Measurements from ENCODE around the gene HTR3A. TPM values are rescaled to one million over a fixed set of nuclear protein-coding genes. Genes with fewer than 3 reads are reported as not detected.
"Not testable (repeated sequence)": the region's sequence is repeated elsewhere in the genome, so short reads cannot be mapped to it uniquely, and the experiment has no call there.

HTR3A gene
- total RNA-seq, 2 donors from 2014 or later, result not detected

DNA sequence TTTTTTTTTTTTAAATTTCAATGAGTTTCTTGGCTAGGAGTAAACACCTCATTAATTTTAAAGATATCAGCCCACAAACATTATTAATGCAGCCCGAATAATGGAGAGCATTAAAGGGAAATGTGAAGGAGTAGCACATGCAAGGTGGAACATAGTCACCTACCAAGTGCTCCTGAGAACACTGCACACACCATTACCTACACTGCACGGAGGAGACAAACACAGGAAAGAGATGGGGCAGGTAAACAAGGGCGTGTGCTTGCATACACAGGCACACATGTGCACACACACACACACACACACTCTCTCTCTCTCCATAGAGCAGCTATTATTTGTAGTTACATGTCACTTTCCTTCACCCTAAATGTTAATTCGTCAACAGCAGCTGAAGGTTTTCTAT lies 40.1 kb upstream of the HTR3A start:
- H3K4me3 ChIP-seq, result no peak overlapping the region
- DNase-seq (ENCODE audit: low spot score), result no peak
- intact Hi-C loops (cut with DNase I), result no loop called here
- TF ChIP-seq, protein P1, sequence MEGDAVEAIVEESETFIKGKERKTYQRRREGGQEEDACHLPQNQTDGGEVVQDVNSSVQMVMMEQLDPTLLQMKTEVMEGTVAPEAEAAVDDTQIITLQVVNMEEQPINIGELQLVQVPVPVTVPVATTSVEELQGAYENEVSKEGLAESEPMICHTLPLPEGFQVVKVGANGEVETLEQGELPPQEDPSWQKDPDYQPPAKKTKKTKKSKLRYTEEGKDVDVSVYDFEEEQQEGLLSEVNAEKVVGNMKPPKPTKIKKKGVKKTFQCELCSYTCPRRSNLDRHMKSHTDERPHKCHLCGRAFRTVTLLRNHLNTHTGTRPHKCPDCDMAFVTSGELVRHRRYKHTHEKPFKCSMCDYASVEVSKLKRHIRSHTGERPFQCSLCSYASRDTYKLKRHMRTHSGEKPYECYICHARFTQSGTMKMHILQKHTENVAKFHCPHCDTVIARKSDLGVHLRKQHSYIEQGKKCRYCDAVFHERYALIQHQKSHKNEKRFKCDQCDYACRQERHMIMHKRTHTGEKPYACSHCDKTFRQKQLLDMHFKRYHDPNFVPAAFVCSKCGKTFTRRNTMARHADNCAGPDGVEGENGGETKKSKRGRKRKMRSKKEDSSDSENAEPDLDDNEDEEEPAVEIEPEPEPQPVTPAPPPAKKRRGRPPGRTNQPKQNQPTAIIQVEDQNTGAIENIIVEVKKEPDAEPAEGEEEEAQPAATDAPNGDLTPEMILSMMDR (IDR thresholded peaks at IDR 0.05), result no peak
- TF ChIP-seq POLR2AphosphoS5 (IDR thresholded peaks at IDR 0.05) (no peak), POLR2A (IDR thresholded peaks at IDR 0.05) (no peak)
- no peaks in the 10 kb centered on the region for H3K36me3 ChIP-seq
- H3K4me1 ChIP-seq (replicated peaks), result no peaks in the 10 kb centered on the region
- 54% methylated on average over 4 of the region's 4 CpGs for WGBS
- no peak overlapping the region for H3K27ac ChIP-seq
- H3K9me3 ChIP-seq, result no peaks in the 10 kb centered on the region
- no peaks in the 10 kb centered on the region for H3K27me3 ChIP-seq (replicated peaks; ENCODE audit: insufficient read depth)

DNA sequence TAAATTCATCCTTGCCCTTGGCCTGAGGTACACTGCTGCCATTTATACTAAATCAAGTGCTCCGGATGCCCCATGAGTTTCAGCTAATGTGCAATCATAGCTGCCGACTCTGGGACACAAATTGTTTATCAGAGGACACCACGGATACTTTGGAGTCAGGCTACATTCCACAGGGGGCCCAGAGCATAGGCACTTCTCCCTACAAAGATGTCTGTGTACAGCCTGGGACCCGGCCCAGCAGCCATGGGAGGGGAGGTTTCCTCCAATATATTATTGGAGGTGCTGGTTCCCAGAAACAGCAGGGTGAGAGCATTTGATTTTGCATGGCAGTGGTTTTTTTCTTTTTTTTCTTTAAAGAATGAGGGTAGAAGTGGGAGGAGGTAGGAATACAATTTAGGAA lies 39.0 kb upstream of the HTR3A start:
- Histone ChIP-seq H3K9me3 (no peaks in the 10 kb centered on the region), H3K4me3 (no peak overlapping the region), H3K4me1 (replicated peaks) (no peaks in the 10 kb centered on the region), H3K27ac (no peak overlapping the region), H3K36me3 (no peaks in the 10 kb centered on the region), H3K27me3 (replicated peaks; ENCODE audit: insufficient read depth) (no peaks in the 10 kb centered on the region)
- 55% methylated on average over 4 of the region's 4 CpGs for WGBS
- intact Hi-C loops (cut with DNase I), result no loop called here
- TF ChIP-seq POLR2AphosphoS5 (IDR thresholded peaks at IDR 0.05), result no peak
- no peak for TF ChIP-seq POLR2A (IDR thresholded peaks at IDR 0.05)
- TF ChIP-seq, protein P1 (IDR thresholded peaks at IDR 0.05), result no peak
- DNase-seq (ENCODE audit: low spot score), result no peak

DNA sequence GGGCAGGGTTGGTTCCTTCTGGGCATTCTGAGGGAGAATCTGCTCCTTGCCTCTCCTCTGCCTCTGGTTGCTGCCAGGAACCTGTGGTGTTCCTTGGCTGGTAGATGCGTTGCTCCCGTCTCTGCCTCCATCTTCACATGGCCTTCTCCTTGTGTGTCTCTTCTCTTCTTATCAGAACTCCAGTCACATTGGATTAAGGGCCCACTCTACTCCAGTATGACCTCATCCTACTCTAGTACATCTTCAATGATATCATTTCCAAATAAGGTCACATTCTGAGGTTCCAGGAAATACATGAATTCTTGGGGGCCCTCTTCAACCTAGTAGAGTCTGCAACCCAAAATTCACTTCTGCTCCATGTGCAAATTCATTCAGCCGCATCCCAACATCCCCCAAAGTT lies 37.0 kb upstream of the HTR3A start:
- DNase-seq (ENCODE audit: low spot score), result no peak
- intact Hi-C loops (cut with DNase I), result no loop called here

GRCh38 chr11:113942256-113942655 lies 32.7 kb upstream of the HTR3A start:
- no peaks in the 10 kb centered on the region for H3K27me3 ChIP-seq (replicated peaks; ENCODE audit: insufficient read depth)
- H3K4me3 ChIP-seq, result no peak overlapping the region
- no peak for TF ChIP-seq POLR2A (IDR thresholded peaks at IDR 0.05)
- TF ChIP-seq, protein P1 (IDR thresholded peaks at IDR 0.05), result no peak
- no peak for TF ChIP-seq POLR2AphosphoS5 (IDR thresholded peaks at IDR 0.05)

More for the DNA sequence above, 37.0 kb upstream of the HTR3A start:
- WGBS, result 73% methylated on average over 3 of the region's 3 CpGs
- H3K4me1 ChIP-seq (replicated peaks), result no peaks in the 10 kb centered on the region
- no peak overlapping the region for H3K27ac ChIP-seq
- TF ChIP-seq POLR2A (IDR thresholded peaks at IDR 0.05) (no peak), POLR2AphosphoS5 (IDR thresholded peaks at IDR 0.05) (no peak)
- TF ChIP-seq, protein P1 (IDR thresholded peaks at IDR 0.05), result no peak
- H3K4me3 ChIP-seq, result no peak overlapping the region
- H3K9me3 ChIP-seq, result no peaks in the 10 kb centered on the region
- H3K36me3 ChIP-seq, result no peaks in the 10 kb centered on the region
- no peaks in the 10 kb centered on the region for H3K27me3 ChIP-seq (replicated peaks; ENCODE audit: insufficient read depth)

DNA sequence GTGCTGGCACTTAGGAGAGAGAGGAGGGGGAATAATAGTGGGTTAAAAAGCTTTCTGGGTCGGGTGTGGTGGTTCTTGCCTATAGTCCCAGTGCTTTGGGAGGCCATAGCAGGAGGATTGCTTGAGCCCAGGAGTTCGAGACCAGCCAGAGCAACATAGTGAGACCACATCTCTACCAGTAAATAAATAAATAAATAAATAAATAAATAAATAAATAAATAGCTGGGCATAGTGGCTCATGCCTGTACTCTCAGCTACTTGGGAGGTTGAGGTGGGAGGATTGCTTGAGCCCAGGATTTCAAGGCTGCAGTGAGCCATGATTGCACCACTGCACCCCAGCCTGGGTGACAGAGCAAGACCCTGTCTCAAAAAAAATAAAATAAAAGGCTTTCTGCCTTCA lies 28.7 kb upstream of the HTR3A start:
- H3K27ac ChIP-seq; H3K4me3 ChIP-seq; H3K36me3 ChIP-seq; intact Hi-C loops (cut with DNase I); H3K9me3 ChIP-seq; H3K4me1 ChIP-seq (replicated peaks); DNase-seq (ENCODE audit: low spot score); H3K27me3 ChIP-seq (replicated peaks; ENCODE audit: insufficient read depth): not testable (repeated sequence)
- WGBS, result 86% methylated on average over 2 of the region's 2 CpGs

More at GRCh38 chr11:113942256-113942655, 32.7 kb upstream of the HTR3A start:
- WGBS, result 96% methylated on average over 8 of the region's 8 CpGs
- no peaks in the 10 kb centered on the region for H3K4me1 ChIP-seq (replicated peaks)
- no peak for DNase-seq (ENCODE audit: low spot score)
- no peaks in the 10 kb centered on the region for H3K9me3 ChIP-seq
- intact Hi-C loops (cut with DNase I), result no loop called here
- no peak overlapping the region for H3K27ac ChIP-seq
- H3K36me3 ChIP-seq, result no peaks in the 10 kb centered on the region
